Prostate gland (tissue), 2 donors: ENCODE data around the gene CECR2.

Experiments
- POLR2A ChIP-seq: fragments of 450-650 bp; IDR thresholded peaks from one replicate; pipeline ENCODE4 v1.6.1; 2016; ENCODE audit warnings: antibody characterized with exemption, mild to moderate bottlenecking
- TF ChIP-seq, protein P1 (sequence below), 4 experiments: fragments of 200-600 bp in 2 of 4; fragments of 450-650 bp in 2 of 4; sonication (generic) in 2 of 4; IDR thresholded peaks; 1 replicate in 3 of 4; 2 replicates in 1 of 4; pipeline ENCODE4 v1.5.1; 2016 to 2019; ENCODE audit warnings: antibody characterized with exemption in 4 of 4, mild to moderate bottlenecking in 2 of 4, moderate library complexity in 2 of 4

GRCh38 chr22:17388235-17388634 is 19.0 kb downstream of the CECR2 start:
- TF ChIP-seq, protein P1, sequence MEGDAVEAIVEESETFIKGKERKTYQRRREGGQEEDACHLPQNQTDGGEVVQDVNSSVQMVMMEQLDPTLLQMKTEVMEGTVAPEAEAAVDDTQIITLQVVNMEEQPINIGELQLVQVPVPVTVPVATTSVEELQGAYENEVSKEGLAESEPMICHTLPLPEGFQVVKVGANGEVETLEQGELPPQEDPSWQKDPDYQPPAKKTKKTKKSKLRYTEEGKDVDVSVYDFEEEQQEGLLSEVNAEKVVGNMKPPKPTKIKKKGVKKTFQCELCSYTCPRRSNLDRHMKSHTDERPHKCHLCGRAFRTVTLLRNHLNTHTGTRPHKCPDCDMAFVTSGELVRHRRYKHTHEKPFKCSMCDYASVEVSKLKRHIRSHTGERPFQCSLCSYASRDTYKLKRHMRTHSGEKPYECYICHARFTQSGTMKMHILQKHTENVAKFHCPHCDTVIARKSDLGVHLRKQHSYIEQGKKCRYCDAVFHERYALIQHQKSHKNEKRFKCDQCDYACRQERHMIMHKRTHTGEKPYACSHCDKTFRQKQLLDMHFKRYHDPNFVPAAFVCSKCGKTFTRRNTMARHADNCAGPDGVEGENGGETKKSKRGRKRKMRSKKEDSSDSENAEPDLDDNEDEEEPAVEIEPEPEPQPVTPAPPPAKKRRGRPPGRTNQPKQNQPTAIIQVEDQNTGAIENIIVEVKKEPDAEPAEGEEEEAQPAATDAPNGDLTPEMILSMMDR (IDR thresholded peaks at IDR 0.05): no peak
- TF ChIP-seq POLR2A: no peak
